ENCODE measurements around the gene EZH1. TPM values are rescaled to one million over a fixed set of nuclear protein-coding genes. Genes with fewer than 3 reads are reported as not detected.

The EZH1 gene
- polyA plus RNA-seq, 4 donors: 8.1 to 33.0 (median 13.0) TPM

GRCh38 chr17:42690596-42690995, 54.2 kb downstream of the EZH1 start:
- Histone ChIP-seq H3K36me3 (ENCODE audit: control insufficient read depth in 3 of 3, insufficient read depth in 2 of 3, low read depth in 1 of 3, low read length in 3 of 3) (peaks cover 0 to 40% (median 0%) of the 10 kb centered on the region in 3 donors), H3K27ac (ENCODE audit: low read depth in 1 of 3, low read length in 2 of 3) (no peak overlapping the region), H3K9me3 (ENCODE audit: control insufficient read depth in 2 of 2, insufficient read depth in 1 of 2, low read depth in 1 of 2, low read length in 1 of 2) (no peaks in the 10 kb centered on the region), H3K27me3 (ENCODE audit: control insufficient read depth in 3 of 3, insufficient read depth in 3 of 3, low read length in 3 of 3) (peaks cover 0 to 41% (median 0%) of the 10 kb centered on the region in 3 donors), H3K4me1 (ENCODE audit: control insufficient read depth in 3 of 3, insufficient read depth in 2 of 3, low read depth in 1 of 3, low read length in 2 of 3) (peaks cover 0 to 21% (median 0%) of the 10 kb centered on the region in 3 donors), H3K4me3 (ENCODE audit: low read depth in 1 of 3, low read length in 3 of 3) (no peak overlapping the region)
- 84 to 87% (median 85%) methylated on average over 10 of the region's 10 CpGs for WGBS, 3 donors
- no peak for DNase-seq
- FAIRE-seq: no peak

- WGBS, 3 donors: 66 to 79% (median 74%) methylated on average over 27 of the region's 27 CpGs
- Histone ChIP-seq H3K36me3 (ENCODE audit: control insufficient read depth in 3 of 3, insufficient read depth in 2 of 3, low read depth in 1 of 3, low read length in 3 of 3) (peaks cover 0 to 41% (median 0%) of the 10 kb centered on the region in 3 donors), H3K4me1 (ENCODE audit: control insufficient read depth in 3 of 3, insufficient read depth in 2 of 3, low read depth in 1 of 3, low read length in 2 of 3) (peaks cover 0 to 45% (median 5%) of the 10 kb centered on the region in 3 donors), H3K27ac (ENCODE audit: low read depth in 1 of 3, low read length in 2 of 3) (no peak overlapping the region), H3K9me3 (ENCODE audit: control insufficient read depth in 2 of 2, insufficient read depth in 1 of 2, low read depth in 1 of 2, low read length in 1 of 2) (peaks cover 0 to 1% of the 10 kb centered on the region in 2 donors), H3K4me3 (ENCODE audit: low read depth in 1 of 3, low read length in 3 of 3) (no peak overlapping the region), H3K27me3 (ENCODE audit: control insufficient read depth in 3 of 3, insufficient read depth in 3 of 3, low read length in 3 of 3) (peaks cover 0 to 69% (median 0%) of the 10 kb centered on the region in 3 donors)
- DNase-seq (no peak), FAIRE-seq (no peak)
These were observed 57.0 kb downstream of the EZH1 start for GRCh38 chr17:42687707-42688320.

- Histone ChIP-seq H3K36me3 (ENCODE audit: control insufficient read depth in 3 of 3, insufficient read depth in 2 of 3, low read depth in 1 of 3, low read length in 3 of 3) (peaks cover 0 to 32% (median 0%) of the 10 kb centered on the region in 3 donors), H3K4me1 (ENCODE audit: control insufficient read depth in 3 of 3, insufficient read depth in 2 of 3, low read depth in 1 of 3, low read length in 2 of 3) (peaks cover 0 to 56% (median 10%) of the 10 kb centered on the region in 3 donors), H3K27me3 (ENCODE audit: control insufficient read depth in 3 of 3, insufficient read depth in 3 of 3, low read length in 3 of 3) (peaks cover 0 to 79% (median 2%) of the 10 kb centered on the region in 3 donors), H3K9me3 (ENCODE audit: control insufficient read depth in 2 of 2, insufficient read depth in 1 of 2, low read depth in 1 of 2, low read length in 1 of 2) (peaks cover 0 to 1% of the 10 kb centered on the region in 2 donors), H3K27ac (ENCODE audit: low read depth in 1 of 3, low read length in 2 of 3) (no peak overlapping the region), H3K4me3 (ENCODE audit: low read depth in 1 of 3, low read length in 3 of 3) (no peak overlapping the region)
- FAIRE-seq (no peak), DNase-seq (peak in 1 of 2 donors; percentile 21)
- WGBS, 3 donors: 31 to 63% (median 54%) methylated on average over 32 of the region's 32 CpGs
These were observed 58.2 kb downstream of the EZH1 start for GRCh38 chr17:42686520-42687128.

- no peak for FAIRE-seq
- H3K4me1 ChIP-seq (ENCODE audit: control insufficient read depth in 3 of 3, insufficient read depth in 2 of 3, low read depth in 1 of 3, low read length in 2 of 3): peaks cover 0 to 62% (median 10%) of the 10 kb centered on the region in 3 donors
- DNase-seq: peak in 1 of 2 donors; percentile 24
These were observed 59.0 kb downstream of the EZH1 start for GRCh38 chr17:42685831-42686230.

GRCh38 chr17:42684929-42685556, 59.8 kb downstream of the EZH1 start:
- Histone ChIP-seq H3K4me3 (ENCODE audit: low read depth in 1 of 3, low read length in 3 of 3) (no peak overlapping the region), H3K27me3 (ENCODE audit: control insufficient read depth in 3 of 3, insufficient read depth in 3 of 3, low read length in 3 of 3) (peaks cover 0 to 87% (median 2%) of the 10 kb centered on the region in 3 donors), H3K4me1 (ENCODE audit: control insufficient read depth in 3 of 3, insufficient read depth in 2 of 3, low read depth in 1 of 3, low read length in 2 of 3) (peaks cover 0 to 68% (median 14%) of the 10 kb centered on the region in 3 donors), H3K36me3 (ENCODE audit: control insufficient read depth in 3 of 3, insufficient read depth in 2 of 3, low read depth in 1 of 3, low read length in 3 of 3) (peaks cover 0 to 27% (median 0%) of the 10 kb centered on the region in 3 donors), H3K27ac (ENCODE audit: low read depth in 1 of 3, low read length in 2 of 3) (no peak overlapping the region), H3K9me3 (ENCODE audit: control insufficient read depth in 2 of 2, insufficient read depth in 1 of 2, low read depth in 1 of 2, low read length in 1 of 2) (peaks cover 0 to 1% of the 10 kb centered on the region in 2 donors)
- DNase-seq: peak in 1 of 2 donors; percentile 38
- 30 to 64% (median 54%) methylated on average over 49 to 50 of the region's 50 CpGs for WGBS, 3 donors
- FAIRE-seq: no peak

More at GRCh38 chr17:42685831-42686230, 59.0 kb downstream of the EZH1 start:
- H3K9me3 ChIP-seq (ENCODE audit: control insufficient read depth in 2 of 2, insufficient read depth in 1 of 2, low read depth in 1 of 2, low read length in 1 of 2): peaks cover 0 to 1% of the 10 kb centered on the region in 2 donors
- no peak overlapping the region for H3K27ac ChIP-seq (ENCODE audit: low read depth in 1 of 3, low read length in 2 of 3)
- 28 to 65% (median 54%) methylated on average over 14 of the region's 14 CpGs for WGBS, 3 donors
- H3K4me3 ChIP-seq (ENCODE audit: low read depth in 1 of 3, low read length in 3 of 3): no peak overlapping the region
- peaks cover 0 to 85% (median 2%) of the 10 kb centered on the region in 3 donors for H3K27me3 ChIP-seq (ENCODE audit: control insufficient read depth in 3 of 3, insufficient read depth in 3 of 3, low read length in 3 of 3)
- H3K36me3 ChIP-seq (ENCODE audit: control insufficient read depth in 3 of 3, insufficient read depth in 2 of 3, low read depth in 1 of 3, low read length in 3 of 3): peaks cover 0 to 30% (median 0%) of the 10 kb centered on the region in 3 donors

- H3K36me3 ChIP-seq (ENCODE audit: control insufficient read depth in 3 of 3, insufficient read depth in 2 of 3, low read depth in 1 of 3, low read length in 3 of 3): peaks cover 0 to 22% (median 0%) of the 10 kb centered on the region in 3 donors
- H3K27me3 ChIP-seq (ENCODE audit: control insufficient read depth in 3 of 3, insufficient read depth in 3 of 3, low read length in 3 of 3): peaks cover 0 to 78% (median 2%) of the 10 kb centered on the region in 3 donors
- H3K4me3 ChIP-seq (ENCODE audit: low read depth in 1 of 3, low read length in 3 of 3): peak overlapping the region in 1 of 3 donors; percentile 48
- 6 to 21% (median 10%) methylated on average over 23 to 25 of the region's 25 CpGs for WGBS, 3 donors
- H3K4me1 ChIP-seq (ENCODE audit: control insufficient read depth in 3 of 3, insufficient read depth in 2 of 3, low read depth in 1 of 3, low read length in 2 of 3): peaks cover 0 to 82% (median 15%) of the 10 kb centered on the region in 3 donors
- peaks cover 0 to 1% of the 10 kb centered on the region in 2 donors for H3K9me3 ChIP-seq (ENCODE audit: control insufficient read depth in 2 of 2, insufficient read depth in 1 of 2, low read depth in 1 of 2, low read length in 1 of 2)
- H3K27ac ChIP-seq (ENCODE audit: low read depth in 1 of 3, low read length in 2 of 3): no peak overlapping the region
- DNase-seq (peak in 1 of 2 donors; percentile 44), FAIRE-seq (no peak)
These were observed 61.3 kb downstream of the EZH1 start for GRCh38 chr17:42683407-42684034.

DNA sequence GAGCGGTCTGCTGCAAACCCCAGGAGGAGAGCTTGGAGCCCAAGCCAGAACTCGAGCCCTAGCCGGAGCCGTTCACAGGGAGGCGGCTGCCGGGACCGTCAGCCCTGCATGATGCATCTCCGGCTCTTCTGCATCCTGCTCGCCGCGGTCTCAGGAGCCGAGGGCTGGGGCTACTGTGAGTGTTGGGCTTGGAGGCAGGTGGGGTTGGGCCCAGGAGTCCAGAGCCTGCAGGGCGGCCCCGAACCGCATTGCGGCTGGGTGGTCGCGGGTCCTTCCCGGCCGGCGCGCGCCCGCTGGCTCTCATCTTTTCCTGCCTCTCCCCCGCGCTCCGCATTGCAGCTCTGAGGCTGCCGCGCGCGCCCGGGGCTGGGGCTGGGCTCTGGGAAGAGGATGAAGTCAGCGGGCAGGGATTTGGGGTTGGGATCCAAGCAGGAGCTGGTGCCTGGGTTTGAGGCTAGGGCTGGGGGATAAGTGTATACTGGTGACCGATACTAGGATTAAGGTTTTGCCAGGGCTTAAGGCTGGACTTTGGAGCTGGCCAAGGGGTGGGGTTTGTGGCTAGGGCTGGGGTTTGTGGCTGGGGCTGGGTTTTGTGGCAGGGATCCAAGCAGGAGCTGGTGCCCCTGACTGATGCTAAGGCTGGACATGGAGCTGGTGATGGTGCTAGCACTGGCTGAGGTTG, 62.0 kb downstream of the EZH1 start:
- peaks cover 0 to 1% of the 10 kb centered on the region in 2 donors for H3K9me3 ChIP-seq (ENCODE audit: control insufficient read depth in 2 of 2, insufficient read depth in 1 of 2, low read depth in 1 of 2, low read length in 1 of 2)
- H3K27ac ChIP-seq (ENCODE audit: low read depth in 1 of 3, low read length in 2 of 3): peak overlapping the region in 2 of 3 donors; percentile 47 to 54
- H3K4me3 ChIP-seq (ENCODE audit: low read depth in 1 of 3, low read length in 3 of 3): peak overlapping the region in 2 of 3 donors; percentile 34 to 48
- peaks cover 0 to 21% (median 0%) of the 10 kb centered on the region in 3 donors for H3K36me3 ChIP-seq (ENCODE audit: control insufficient read depth in 3 of 3, insufficient read depth in 2 of 3, low read depth in 1 of 3, low read length in 3 of 3)
- DNase-seq: peak; percentile 55 to 60
- peaks cover 0 to 71% (median 2%) of the 10 kb centered on the region in 3 donors for H3K27me3 ChIP-seq (ENCODE audit: control insufficient read depth in 3 of 3, insufficient read depth in 3 of 3, low read length in 3 of 3)
- FAIRE-seq: no peak
- WGBS, 3 donors: 1 to 2% (median 1%) methylated on average over 22 to 34 of the region's 34 CpGs
- peaks cover 0 to 83% (median 16%) of the 10 kb centered on the region in 3 donors for H3K4me1 ChIP-seq (ENCODE audit: control insufficient read depth in 3 of 3, insufficient read depth in 2 of 3, low read depth in 1 of 3, low read length in 2 of 3)
